Measurements from ENCODE around the gene RAB44. TPM values are rescaled to one million over a fixed set of nuclear protein-coding genes. Genes with fewer than 3 reads are reported as not detected.

Gene RAB44
- total and polyA plus RNA-seq, 2 of the 13 experiments (the other 11 are each of a cell fraction or from before 2014, with no cell fraction given) = not detected

DNA sequence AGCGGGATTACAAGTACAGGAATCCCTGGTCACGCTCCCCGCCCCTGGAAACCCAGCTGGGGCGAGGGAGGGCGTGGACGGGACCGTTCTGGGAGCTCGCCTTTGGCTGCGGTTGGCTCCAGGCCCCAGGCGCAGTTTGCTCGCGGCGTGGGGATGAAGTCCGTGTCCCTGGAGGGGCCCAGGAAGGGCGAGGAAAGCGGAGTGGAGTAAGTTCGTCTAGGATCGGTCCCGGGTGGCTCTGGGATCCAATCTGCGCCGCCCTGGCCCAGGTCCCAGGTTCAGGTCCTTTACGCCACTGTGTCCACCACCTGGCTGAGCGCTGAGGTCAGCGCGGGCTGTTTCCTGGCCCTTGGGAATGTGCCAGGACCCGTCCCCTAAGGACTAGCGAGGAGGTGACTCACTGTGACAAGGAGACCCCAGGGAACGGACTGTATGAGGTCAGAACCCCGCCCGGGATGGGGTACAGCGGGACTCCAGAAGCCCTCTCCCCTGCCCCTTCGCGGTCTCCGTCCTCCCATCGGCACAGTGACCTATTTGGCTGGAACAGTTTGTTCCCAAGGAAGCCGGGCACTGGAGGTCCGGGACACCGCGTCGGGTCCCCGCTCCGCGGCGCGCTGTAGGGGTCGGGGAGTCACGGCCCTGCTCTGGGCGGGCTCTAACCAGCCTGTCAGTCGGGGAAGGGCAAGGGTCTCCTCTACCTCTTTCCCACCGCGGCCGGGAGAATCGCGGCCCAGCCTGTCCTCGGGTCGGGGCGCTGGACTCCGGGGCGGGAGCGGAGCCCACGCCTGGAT is 18.4 kb upstream of the RAB44 start (continued):
- TF ChIP-seq, protein P1, sequence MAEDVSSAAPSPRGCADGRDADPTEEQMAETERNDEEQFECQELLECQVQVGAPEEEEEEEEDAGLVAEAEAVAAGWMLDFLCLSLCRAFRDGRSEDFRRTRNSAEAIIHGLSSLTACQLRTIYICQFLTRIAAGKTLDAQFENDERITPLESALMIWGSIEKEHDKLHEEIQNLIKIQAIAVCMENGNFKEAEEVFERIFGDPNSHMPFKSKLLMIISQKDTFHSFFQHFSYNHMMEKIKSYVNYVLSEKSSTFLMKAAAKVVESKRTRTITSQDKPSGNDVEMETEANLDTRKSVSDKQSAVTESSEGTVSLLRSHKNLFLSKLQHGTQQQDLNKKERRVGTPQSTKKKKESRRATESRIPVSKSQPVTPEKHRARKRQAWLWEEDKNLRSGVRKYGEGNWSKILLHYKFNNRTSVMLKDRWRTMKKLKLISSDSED (CRISPR knock-in tag; IDR thresholded peaks at IDR 0.05) = no peak
- TF ChIP-seq ZFP82 (CRISPR knock-in tag; IDR thresholded peaks at IDR 0.05; ENCODE audit: borderline replicate concordance) = no peak
- peak; percentile 4; the same call in 1 of the 2 replicates for TF ChIP-seq ZFX (CRISPR knock-in tag; IDR thresholded peaks at IDR 0.05; ENCODE audit: low read depth)
- no peak for TF ChIP-seq ELF3 (CRISPR knock-in tag; IDR thresholded peaks at IDR 0.05)
- TF ChIP-seq, protein P2, sequence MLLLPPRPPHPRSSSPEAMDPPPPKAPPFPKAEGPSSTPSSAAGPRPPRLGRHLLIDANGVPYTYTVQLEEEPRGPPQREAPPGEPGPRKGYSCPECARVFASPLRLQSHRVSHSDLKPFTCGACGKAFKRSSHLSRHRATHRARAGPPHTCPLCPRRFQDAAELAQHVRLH (CRISPR knock-in tag; IDR thresholded peaks at IDR 0.05; ENCODE audit: borderline replicate concordance, low read depth) = no peak
- no peak for TF ChIP-seq MATR3 (CRISPR knock-in tag; IDR thresholded peaks at IDR 0.05)
- TF ChIP-seq ZNF652 (CRISPR knock-in tag; IDR thresholded peaks at IDR 0.05; ENCODE audit: borderline replicate concordance, low read depth) = no peak
- TF ChIP-seq, protein P3, sequence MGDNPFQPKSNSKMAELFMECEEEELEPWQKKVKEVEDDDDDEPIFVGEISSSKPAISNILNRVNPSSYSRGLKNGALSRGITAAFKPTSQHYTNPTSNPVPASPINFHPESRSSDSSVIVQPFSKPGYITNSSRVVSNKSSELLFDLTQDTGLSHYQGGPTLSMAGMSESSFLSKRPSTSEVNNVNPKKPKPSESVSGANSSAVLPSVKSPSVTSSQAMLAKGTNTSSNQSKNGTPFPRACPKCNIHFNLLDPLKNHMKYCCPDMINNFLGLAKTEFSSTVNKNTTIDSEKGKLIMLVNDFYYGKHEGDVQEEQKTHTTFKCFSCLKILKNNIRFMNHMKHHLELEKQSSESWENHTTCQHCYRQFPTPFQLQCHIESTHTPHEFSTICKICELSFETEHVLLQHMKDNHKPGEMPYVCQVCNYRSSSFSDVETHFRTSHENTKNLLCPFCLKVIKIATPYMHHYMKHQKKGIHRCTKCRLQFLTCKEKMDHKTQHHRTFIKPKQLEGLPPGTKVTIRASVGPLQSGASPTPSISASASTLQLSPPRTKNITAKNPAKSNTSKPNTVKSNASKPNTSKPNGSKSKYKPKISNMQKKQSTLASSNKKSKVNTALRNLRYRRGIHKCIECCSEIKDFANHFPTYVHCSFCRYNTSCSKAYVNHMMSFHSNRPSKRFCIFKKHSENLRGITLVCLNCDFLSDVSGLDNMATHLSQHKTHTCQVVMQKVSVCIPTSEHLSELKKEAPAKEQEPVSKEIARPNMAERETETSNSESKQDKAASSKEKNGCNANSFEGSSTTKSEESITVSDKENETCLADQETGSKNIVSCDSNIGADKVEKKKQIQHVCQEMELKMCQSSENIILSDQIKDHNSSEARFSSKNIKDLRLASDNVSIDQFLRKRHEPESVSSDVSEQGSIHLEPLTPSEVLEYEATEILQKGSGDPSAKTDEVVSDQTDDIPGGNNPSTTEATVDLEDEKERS (CRISPR knock-in tag; IDR thresholded peaks at IDR 0.05) = peak; percentile 63; the same call in 1 of the 2 replicates
- no peak for TF ChIP-seq KLF11 (CRISPR knock-in tag; IDR thresholded peaks at IDR 0.05)
- TF ChIP-seq ZNF343 (CRISPR knock-in tag; IDR thresholded peaks at IDR 0.05) = no peak; the same call in 1 of the 2 replicates
- TF ChIP-seq, protein P4, sequence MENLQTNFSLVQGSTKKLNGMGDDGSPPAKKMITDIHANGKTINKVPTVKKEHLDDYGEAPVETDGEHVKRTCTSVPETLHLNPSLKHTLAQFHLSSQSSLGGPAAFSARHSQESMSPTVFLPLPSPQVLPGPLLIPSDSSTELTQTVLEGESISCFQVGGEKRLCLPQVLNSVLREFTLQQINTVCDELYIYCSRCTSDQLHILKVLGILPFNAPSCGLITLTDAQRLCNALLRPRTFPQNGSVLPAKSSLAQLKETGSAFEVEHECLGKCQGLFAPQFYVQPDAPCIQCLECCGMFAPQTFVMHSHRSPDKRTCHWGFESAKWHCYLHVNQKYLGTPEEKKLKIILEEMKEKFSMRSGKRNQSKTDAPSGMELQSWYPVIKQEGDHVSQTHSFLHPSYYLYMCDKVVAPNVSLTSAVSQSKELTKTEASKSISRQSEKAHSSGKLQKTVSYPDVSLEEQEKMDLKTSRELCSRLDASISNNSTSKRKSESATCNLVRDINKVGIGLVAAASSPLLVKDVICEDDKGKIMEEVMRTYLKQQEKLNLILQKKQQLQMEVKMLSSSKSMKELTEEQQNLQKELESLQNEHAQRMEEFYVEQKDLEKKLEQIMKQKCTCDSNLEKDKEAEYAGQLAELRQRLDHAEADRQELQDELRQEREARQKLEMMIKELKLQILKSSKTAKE (CRISPR knock-in tag; IDR thresholded peaks at IDR 0.05; ENCODE audit: borderline replicate concordance) = no peak
- no peak for TF ChIP-seq REPIN1 (CRISPR knock-in tag; IDR thresholded peaks at IDR 0.05; ENCODE audit: borderline replicate concordance, low read depth)
- no peak for TF ChIP-seq KDM6A (CRISPR knock-in tag; IDR thresholded peaks at IDR 0.05; ENCODE audit: low read depth)
- TF ChIP-seq TARDBP (CRISPR knock-in tag; IDR thresholded peaks at IDR 0.05) = no peak
- no peak for TF ChIP-seq CHD2 (IDR thresholded peaks at IDR 0.05; ENCODE audit: low read depth, low read length)
- TF ChIP-seq, protein P5, sequence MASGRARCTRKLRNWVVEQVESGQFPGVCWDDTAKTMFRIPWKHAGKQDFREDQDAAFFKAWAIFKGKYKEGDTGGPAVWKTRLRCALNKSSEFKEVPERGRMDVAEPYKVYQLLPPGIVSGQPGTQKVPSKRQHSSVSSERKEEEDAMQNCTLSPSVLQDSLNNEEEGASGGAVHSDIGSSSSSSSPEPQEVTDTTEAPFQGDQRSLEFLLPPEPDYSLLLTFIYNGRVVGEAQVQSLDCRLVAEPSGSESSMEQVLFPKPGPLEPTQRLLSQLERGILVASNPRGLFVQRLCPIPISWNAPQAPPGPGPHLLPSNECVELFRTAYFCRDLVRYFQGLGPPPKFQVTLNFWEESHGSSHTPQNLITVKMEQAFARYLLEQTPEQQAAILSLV (CRISPR knock-in tag; IDR thresholded peaks at IDR 0.05; ENCODE audit: borderline replicate concordance) = no peak
- no peak for TF ChIP-seq FOXJ3 (CRISPR knock-in tag; IDR thresholded peaks at IDR 0.05; ENCODE audit: borderline replicate concordance)
- TF ChIP-seq ZNF460 (CRISPR knock-in tag; IDR thresholded peaks at IDR 0.05; ENCODE audit: borderline replicate concordance) = no peak
- TF ChIP-seq SUZ12 (IDR thresholded peaks at IDR 0.05; ENCODE audit: low read depth, low read length) = no peak
- no peak for TF ChIP-seq EEA1 (CRISPR knock-in tag; IDR thresholded peaks at IDR 0.05; ENCODE audit: borderline replicate concordance)
- no peak for TF ChIP-seq CEBPG (CRISPR knock-in tag; IDR thresholded peaks at IDR 0.05)
- TF ChIP-seq ZNF44 (CRISPR knock-in tag; IDR thresholded peaks at IDR 0.05) = no peak
- no peak for TF ChIP-seq MED8 (CRISPR knock-in tag; IDR thresholded peaks at IDR 0.05; ENCODE audit: insufficient replicate concordance)
